ENCODE measurements around the gene CSGALNACT2.
"Not testable (repeated sequence)": the region's sequence is repeated elsewhere in the genome, so short reads cannot be mapped to it uniquely, and the experiment has no call there.

Gene CSGALNACT2

GRCh38 chr10:43183764-43184163 is 45.5 kb downstream of the CSGALNACT2 start:
- not testable (repeated sequence) for DNase-seq (ENCODE audit: low spot score)

DNA sequence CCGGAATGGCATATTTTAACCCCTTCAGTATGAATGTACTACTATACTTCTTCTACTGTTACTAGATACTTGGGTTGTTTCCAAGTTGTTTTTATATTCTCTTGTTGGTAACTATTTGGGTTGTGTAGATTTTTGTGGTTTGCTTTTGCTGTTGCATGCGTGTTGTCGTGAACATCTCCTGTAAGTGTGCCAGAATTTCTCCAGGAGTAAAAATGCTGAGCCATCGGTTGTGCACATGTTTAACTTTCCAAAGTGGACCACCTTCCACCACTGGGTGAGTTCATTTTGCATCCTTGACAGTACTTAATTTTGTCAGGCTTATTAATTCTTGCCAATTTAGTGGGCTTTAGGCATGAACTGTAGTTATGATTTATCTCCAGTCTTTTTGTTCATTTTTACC is 47.9 kb downstream of the CSGALNACT2 start:
- no peak for DNase-seq (ENCODE audit: low spot score)

DNA sequence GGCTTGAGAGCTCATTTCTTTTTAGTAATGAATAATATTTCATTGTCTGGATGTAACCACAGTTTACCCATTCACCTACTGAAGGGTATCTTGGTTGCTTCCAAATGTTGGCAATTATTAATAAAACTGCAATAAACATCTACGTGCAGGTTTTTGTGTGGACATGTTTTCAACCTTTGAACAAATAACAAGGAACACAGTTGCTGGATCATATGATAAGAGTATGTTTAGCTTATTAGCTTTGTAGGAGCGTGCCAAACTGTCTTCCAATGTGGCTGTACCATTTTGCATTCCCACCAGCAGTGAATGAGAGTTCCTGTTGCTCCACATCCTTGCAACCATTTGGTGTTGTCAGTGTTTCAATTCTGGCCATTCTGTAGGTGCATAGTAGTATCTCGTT is 49.0 kb downstream of the CSGALNACT2 start:
- no peak for DNase-seq (ENCODE audit: low spot score)

- DNase-seq (ENCODE audit: low spot score) = no peak
Observed at GRCh38 chr10:43188702-43189101, 50.5 kb downstream of the CSGALNACT2 start.

- no peak for DNase-seq (ENCODE audit: low spot score)
Observed at GRCh38 chr10:43190289-43190688, 52.0 kb downstream of the CSGALNACT2 start.

DNA sequence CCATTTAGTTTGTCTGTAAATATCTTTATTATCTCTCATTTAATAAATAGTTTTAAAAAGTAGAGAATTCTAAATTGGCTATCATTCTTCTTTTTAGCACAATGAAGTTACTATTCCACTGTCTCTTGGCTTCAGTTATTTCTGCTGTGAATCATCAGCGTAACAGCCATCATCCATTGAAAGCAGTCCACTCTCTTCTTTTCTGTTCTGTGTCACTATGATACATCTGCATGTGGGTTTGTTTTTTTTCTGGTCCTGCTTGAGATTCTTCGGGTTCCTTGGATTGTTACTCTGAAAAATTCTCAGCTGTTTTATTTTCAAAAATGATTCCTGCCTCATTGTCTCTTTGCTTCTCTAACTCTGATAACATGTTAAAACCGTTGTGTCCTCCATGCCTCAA is 52.5 kb downstream of the CSGALNACT2 start:
- DNase-seq (ENCODE audit: low spot score) = no peak

DNA sequence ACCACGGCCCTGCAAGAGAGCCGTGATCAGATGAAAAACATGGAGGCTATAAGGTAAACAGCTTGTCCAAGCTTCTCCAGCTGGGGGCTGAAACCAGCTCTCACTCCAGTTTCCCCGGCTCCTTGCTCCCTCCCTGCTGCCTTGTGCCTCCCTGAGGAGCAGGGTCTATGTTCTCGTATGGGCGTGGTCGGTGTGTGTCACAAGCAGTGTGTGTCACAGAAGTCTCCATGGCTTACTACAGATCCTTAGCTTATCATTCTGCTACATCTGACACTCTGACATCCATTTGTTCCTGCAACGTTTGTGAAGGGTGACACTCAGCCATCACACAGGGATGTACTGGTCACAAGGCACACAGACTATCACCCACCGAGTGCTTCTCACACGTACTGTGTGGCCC is 54.6 kb downstream of the CSGALNACT2 start:
- DNase-seq (ENCODE audit: low spot score) = no peak

DNA sequence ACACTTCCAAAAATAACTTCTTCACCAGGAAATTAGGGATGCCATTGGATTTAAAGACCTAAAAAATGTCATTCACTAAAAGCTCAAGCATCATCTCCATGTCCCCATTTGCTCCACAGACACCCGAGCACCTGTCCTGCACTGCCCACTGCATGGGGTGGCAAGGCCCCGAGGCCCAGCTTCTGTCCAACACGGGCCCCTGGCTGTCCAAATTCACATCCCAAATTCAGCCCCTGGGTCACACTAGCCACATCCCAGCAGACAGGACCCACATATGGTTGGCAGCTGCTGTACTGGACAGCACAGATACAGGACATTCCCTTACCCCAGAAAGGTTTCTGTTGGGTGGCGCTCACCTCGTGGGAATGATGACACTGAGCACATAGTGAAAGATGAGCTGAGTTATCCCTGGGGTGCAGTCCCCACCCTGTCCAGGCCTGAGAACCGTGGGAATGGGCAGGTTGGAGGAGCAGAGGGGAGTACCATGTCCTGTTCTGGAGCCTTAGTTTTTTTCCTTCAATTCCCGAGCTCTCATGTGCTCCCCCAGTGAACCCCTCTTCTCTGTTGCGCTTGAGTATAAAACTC is 55.3 kb downstream of the CSGALNACT2 start:
- no peak for DNase-seq (ENCODE audit: low spot score)

DNA sequence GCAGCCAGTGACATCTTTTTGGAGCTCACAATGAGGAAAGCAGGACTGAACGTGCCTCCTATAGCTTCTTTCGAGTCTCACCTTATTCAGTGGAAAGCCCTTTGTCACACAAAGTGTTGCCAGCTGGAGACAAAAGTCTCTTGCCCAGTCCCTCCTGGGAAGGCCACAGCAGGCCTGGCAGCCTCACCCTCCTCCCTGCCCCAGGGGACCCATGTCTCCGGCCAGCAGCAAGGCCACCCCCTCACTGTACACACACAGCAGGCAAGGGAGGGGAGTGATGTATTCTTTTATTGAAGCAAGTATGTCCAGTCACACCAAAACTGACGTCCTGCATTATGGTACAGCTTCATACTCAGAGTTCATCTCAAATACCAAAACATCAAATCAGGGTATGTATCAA is 56.0 kb downstream of the CSGALNACT2 start:
- DNase-seq (ENCODE audit: low spot score) = peak; percentile 16

DNA sequence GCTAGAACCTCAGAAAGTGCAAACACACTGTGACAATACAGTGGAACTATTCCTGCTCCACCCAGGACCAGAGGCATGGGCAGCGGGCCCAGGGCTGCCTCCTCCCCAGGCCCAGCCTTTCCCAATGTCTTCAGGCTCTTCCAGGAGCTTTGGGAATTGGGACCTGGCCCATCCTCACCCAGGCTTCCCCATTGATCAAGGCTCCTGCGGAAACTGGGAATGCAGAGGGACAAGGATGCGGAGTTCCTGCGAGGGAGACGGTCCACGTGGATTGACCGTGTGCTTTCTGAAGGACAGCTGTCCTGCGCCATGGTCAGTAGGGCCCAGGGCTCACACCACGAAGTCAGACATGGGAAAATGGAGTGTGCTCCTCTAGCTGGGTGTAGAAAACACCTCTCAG is 56.6 kb downstream of the CSGALNACT2 start:
- no peak for DNase-seq (ENCODE audit: low spot score)

DNA sequence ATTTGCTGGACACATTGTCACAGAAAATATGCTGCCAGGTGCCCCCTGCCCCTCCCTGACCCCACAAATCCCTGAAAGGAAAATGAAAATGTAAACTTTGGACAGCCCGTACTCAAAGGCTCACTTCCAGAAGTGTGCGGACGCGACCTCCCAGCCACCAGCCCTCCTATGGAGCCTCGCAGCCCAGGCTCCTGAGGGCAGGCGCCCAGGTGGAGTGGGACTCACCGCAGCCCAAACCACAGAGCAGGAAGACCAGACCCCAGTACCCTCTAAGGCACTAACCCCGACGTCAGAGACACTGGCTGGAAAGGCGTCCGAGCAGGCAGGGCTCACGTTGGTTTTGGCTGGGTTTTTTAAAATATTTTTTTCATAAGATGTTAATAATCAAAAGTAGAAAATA is 57.3 kb downstream of the CSGALNACT2 start:
- DNase-seq (ENCODE audit: low spot score) = peak; percentile 13

DNA sequence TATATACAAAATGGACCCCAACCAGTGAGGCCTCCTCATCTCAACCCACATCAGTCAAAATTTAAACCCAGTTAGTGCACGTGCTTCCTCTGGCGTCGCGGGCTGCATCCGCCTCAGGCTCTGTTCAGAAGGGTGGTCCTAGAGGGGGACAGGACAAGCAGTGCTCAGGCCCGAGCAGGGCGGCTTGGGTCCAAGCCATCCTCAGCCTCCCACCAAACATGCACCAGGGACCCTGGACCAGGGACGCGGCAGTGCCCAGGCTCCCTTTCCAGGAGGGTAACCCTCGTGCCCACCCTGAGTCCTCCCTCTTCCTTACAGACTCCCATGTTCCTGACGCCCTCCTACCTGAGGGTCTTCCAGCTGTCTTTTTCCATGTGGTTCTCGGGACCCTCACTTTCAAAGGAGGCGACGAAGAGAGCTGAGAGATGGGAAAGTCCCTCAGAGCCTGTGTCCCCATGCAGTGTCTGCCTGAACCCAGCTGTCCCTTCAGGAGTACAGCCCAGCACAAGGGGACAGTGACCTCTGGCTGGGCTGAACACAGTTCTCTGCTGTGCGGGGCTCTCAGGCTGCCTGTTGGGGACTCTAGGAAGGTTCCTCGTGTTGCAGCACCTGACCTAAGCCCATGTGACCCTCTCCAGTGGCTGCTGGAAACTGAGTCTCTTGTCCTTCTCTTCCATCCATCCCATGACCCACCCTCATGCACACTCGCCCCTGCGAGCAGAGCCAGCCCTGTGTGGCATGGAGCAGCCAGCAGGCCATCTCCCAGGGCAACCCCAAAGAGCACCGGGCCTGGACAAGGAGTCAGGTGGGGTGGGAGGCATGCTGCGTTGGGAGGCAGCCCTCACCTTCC is 58.1 kb downstream of the CSGALNACT2 start:
- peak; percentile 25 for DNase-seq (ENCODE audit: low spot score)

DNA sequence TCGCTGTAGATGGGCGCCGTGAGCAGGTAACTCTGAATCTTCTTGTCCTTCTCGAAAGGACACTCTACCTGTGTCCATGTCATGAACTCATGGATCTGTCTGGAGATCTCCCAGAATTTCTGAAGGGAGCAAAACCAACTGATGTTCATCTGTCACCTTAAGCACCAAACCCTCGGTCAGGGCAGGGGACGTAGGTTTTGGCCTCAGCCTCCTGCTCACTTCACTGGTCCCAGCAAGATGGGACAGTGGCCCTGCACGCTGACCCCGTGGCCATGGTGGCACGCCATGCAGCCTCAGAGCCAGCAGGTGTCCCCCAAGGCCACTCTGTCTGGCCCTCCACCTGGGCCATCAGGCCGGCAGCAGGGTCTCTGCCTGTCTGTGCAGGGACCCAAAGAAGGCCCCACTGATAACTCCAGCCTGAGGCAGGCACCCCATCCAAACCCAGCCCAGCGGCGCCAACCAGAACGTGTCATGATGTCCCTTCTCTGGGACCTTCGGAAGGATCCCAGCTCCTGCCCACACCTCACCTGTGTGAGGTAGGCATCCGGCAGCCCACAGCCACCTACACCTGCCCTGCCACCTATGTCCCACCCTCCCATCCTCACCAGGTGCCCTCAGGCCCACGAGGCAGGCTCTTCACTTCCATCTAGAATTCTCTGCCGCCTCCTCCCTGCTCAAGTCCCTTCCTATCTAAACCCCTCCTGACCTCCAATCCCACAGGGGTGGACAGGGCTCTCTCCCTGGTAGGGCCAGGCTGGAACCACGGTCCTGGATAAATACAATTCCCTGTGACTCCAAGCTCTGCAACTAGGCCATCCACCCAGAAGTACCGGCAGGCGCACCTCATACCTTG is 59.0 kb downstream of the CSGALNACT2 start:
- DNase-seq (ENCODE audit: low spot score) = peak; percentile 34

- DNase-seq (ENCODE audit: low spot score) = peak; percentile 34
Observed at GRCh38 chr10:43197834-43198681, 59.8 kb downstream of the CSGALNACT2 start.

GRCh38 chr10:43198682-43199005 is 60.4 kb downstream of the CSGALNACT2 start:
- peak; percentile 12 for DNase-seq (ENCODE audit: low spot score)

DNA sequence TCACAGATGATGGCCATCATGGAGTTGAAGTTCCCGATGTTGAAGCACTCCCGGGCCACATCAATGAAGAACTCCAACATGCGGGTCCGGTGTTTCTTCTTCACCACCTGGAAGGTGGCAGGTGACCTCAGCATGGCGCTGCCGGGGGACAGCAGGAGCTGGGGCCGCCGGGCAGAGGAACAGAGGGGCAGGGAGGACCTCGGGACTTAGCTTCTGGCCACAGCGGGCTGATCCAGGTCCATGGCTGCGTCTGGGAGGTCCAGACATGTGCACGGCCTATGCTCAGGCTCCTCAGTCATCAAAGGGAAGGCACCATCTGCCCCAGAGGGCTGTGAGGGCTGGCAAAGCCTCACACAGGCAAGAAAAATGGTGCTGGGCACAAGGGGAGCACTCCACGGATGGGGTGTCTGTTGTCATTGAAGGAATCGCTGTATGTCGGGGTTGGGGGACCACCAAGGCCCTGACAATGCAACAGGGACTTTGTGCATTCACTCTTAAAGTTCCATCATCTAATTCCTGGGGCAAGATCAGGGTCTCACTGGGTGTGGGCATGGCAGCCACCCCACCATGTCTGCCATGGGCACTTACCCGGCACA is 60.9 kb downstream of the CSGALNACT2 start:
- peak; percentile 17 for DNase-seq (ENCODE audit: low spot score)

- peak; percentile 14 for DNase-seq (ENCODE audit: low spot score)
Observed at GRCh38 chr10:43199684-43200537, 61.7 kb downstream of the CSGALNACT2 start.

GRCh38 chr10:43200538-43201390 is 62.5 kb downstream of the CSGALNACT2 start:
- DNase-seq (ENCODE audit: low spot score) = peak; percentile 12

GRCh38 chr10:43201545-43202131 is 63.4 kb downstream of the CSGALNACT2 start:
- peak; percentile 20 for DNase-seq (ENCODE audit: low spot score)
